ENCODE measurements around the gene MT1F. TPM values are rescaled to one million over a fixed set of nuclear protein-coding genes. Genes with fewer than 3 reads are reported as not detected.

The MT1F gene
- total and polyA plus RNA-seq, 9 of the 15 experiments (the other 6 are each of a cell fraction or from before 2014, with no cell fraction given), result 0.18 to 0.68 (median 0.29) TPM; not detected in 5

DNA sequence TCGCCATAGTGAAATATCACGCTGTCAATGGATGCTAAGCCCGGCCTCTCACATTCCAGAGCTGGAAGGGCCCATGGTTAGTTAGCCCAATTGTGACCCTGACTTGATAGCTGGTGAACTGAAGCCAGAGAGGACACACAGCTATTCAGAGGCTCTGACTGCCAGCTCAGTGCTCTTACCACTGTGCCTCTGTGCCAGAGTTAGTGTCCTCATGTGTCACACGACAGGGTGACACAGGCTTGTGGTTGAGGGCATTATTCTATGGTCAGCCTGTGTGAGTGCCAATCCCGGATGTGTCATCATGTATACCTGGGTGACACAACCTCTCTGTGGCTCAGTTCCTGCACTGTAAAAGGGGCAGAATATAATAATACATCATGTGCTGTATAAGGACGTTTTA lies 22.1 kb downstream of the MT1F start (continued):
- TF ChIP-seq, protein P1, sequence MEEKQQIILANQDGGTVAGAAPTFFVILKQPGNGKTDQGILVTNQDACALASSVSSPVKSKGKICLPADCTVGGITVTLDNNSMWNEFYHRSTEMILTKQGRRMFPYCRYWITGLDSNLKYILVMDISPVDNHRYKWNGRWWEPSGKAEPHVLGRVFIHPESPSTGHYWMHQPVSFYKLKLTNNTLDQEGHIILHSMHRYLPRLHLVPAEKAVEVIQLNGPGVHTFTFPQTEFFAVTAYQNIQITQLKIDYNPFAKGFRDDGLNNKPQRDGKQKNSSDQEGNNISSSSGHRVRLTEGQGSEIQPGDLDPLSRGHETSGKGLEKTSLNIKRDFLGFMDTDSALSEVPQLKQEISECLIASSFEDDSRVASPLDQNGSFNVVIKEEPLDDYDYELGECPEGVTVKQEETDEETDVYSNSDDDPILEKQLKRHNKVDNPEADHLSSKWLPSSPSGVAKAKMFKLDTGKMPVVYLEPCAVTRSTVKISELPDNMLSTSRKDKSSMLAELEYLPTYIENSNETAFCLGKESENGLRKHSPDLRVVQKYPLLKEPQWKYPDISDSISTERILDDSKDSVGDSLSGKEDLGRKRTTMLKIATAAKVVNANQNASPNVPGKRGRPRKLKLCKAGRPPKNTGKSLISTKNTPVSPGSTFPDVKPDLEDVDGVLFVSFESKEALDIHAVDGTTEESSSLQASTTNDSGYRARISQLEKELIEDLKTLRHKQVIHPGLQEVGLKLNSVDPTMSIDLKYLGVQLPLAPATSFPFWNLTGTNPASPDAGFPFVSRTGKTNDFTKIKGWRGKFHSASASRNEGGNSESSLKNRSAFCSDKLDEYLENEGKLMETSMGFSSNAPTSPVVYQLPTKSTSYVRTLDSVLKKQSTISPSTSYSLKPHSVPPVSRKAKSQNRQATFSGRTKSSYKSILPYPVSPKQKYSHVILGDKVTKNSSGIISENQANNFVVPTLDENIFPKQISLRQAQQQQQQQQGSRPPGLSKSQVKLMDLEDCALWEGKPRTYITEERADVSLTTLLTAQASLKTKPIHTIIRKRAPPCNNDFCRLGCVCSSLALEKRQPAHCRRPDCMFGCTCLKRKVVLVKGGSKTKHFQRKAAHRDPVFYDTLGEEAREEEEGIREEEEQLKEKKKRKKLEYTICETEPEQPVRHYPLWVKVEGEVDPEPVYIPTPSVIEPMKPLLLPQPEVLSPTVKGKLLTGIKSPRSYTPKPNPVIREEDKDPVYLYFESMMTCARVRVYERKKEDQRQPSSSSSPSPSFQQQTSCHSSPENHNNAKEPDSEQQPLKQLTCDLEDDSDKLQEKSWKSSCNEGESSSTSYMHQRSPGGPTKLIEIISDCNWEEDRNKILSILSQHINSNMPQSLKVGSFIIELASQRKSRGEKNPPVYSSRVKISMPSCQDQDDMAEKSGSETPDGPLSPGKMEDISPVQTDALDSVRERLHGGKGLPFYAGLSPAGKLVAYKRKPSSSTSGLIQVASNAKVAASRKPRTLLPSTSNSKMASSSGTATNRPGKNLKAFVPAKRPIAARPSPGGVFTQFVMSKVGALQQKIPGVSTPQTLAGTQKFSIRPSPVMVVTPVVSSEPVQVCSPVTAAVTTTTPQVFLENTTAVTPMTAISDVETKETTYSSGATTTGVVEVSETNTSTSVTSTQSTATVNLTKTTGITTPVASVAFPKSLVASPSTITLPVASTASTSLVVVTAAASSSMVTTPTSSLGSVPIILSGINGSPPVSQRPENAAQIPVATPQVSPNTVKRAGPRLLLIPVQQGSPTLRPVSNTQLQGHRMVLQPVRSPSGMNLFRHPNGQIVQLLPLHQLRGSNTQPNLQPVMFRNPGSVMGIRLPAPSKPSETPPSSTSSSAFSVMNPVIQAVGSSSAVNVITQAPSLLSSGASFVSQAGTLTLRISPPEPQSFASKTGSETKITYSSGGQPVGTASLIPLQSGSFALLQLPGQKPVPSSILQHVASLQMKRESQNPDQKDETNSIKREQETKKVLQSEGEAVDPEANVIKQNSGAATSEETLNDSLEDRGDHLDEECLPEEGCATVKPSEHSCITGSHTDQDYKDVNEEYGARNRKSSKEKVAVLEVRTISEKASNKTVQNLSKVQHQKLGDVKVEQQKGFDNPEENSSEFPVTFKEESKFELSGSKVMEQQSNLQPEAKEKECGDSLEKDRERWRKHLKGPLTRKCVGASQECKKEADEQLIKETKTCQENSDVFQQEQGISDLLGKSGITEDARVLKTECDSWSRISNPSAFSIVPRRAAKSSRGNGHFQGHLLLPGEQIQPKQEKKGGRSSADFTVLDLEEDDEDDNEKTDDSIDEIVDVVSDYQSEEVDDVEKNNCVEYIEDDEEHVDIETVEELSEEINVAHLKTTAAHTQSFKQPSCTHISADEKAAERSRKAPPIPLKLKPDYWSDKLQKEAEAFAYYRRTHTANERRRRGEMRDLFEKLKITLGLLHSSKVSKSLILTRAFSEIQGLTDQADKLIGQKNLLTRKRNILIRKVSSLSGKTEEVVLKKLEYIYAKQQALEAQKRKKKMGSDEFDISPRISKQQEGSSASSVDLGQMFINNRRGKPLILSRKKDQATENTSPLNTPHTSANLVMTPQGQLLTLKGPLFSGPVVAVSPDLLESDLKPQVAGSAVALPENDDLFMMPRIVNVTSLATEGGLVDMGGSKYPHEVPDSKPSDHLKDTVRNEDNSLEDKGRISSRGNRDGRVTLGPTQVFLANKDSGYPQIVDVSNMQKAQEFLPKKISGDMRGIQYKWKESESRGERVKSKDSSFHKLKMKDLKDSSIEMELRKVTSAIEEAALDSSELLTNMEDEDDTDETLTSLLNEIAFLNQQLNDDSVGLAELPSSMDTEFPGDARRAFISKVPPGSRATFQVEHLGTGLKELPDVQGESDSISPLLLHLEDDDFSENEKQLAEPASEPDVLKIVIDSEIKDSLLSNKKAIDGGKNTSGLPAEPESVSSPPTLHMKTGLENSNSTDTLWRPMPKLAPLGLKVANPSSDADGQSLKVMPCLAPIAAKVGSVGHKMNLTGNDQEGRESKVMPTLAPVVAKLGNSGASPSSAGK (IDR thresholded peaks at IDR 0.05), result no peak
- TF ChIP-seq IRF2 (CRISPR knock-in tag; IDR thresholded peaks at IDR 0.05), result no peak
- TF ChIP-seq MTA2 (IDR thresholded peaks at IDR 0.05; ENCODE audit: low read depth), result no peak
